Uterus (tissue), 2 donors: ENCODE measurements around the gene RUNDC3A.
"Not testable (repeated sequence)": the region's sequence is repeated elsewhere in the genome, so short reads cannot be mapped to it uniquely, and the experiment has no call there.

ENCODE experiments used
- POLR2A ChIP-seq, 2 donors: fragments of 450-650 bp; IDR thresholded peaks; one replicate each; pipeline ENCODE4 v1.6.1; 2016; ENCODE audit warnings: antibody characterized with exemption in 2 of 2, mild to moderate bottlenecking in 1 of 2, moderate library complexity in 1 of 2
- TF ChIP-seq, protein P1 (sequence below), 4 experiments: fragments of 200-600 bp in 2 of 4; fragments of 450-650 bp in 2 of 4; sonication (generic) in 2 of 4; IDR thresholded peaks; one replicate each; pipeline ENCODE4 v1.5.1; 2016 to 2019; ENCODE audit warnings: antibody characterized with exemption in 4 of 4, mild to moderate bottlenecking in 2 of 4, moderate library complexity in 1 of 4

- TF ChIP-seq, protein P1, sequence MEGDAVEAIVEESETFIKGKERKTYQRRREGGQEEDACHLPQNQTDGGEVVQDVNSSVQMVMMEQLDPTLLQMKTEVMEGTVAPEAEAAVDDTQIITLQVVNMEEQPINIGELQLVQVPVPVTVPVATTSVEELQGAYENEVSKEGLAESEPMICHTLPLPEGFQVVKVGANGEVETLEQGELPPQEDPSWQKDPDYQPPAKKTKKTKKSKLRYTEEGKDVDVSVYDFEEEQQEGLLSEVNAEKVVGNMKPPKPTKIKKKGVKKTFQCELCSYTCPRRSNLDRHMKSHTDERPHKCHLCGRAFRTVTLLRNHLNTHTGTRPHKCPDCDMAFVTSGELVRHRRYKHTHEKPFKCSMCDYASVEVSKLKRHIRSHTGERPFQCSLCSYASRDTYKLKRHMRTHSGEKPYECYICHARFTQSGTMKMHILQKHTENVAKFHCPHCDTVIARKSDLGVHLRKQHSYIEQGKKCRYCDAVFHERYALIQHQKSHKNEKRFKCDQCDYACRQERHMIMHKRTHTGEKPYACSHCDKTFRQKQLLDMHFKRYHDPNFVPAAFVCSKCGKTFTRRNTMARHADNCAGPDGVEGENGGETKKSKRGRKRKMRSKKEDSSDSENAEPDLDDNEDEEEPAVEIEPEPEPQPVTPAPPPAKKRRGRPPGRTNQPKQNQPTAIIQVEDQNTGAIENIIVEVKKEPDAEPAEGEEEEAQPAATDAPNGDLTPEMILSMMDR (IDR thresholded peaks at IDR 0.05) = not testable (repeated sequence)
- not testable (repeated sequence) for TF ChIP-seq POLR2A (IDR thresholded peaks at IDR 0.05)
Measured at GRCh38 chr17:44365051-44365450, 56.6 kb downstream of the RUNDC3A start.
